CD4-positive, alpha-beta memory T cell (primary cell): ENCODE data around the gene CCNQ. TPM values are rescaled to one million over a fixed set of nuclear protein-coding genes. Genes with fewer than 3 reads are reported as not detected.
"Not testable (repeated sequence)": the region's sequence is repeated elsewhere in the genome, so short reads cannot be mapped to it uniquely, and the experiment has no call there.

ENCODE experiments used
- CTCF ChIA-PET: fragments of 350-600 bp; sonication (Branson Sonifier 250); formaldehyde crosslinking; loops from one replicate; lab custom pipeline; 2021; ENCODE audit warnings: inconsistent platforms; ENCODE audit not compliant: partially characterized antibody; lab: Charles Lee
- POLR2A ChIA-PET: fragments of 350-600 bp; sonication (Branson Sonifier 250); formaldehyde crosslinking; loops from one replicate; lab custom pipeline; 2021; ENCODE audit not compliant: partially characterized antibody; lab: Charles Lee
- DNase-seq, 5 donors: peaks; one replicate each; pipeline versions ENCODE4 v3.0.0 to v3.0.0-alpha.2; 2020 to 2022; ENCODE audit warnings: mixed read lengths in 1 of 5
- H3K27ac ChIP-seq: one replicate; pipeline ENCODE4 v1.7.0; 2013; ENCODE audit warnings: low read depth, low read length
- H3K27me3 ChIP-seq: 2 replicates; pipeline ENCODE4 v1.7.0; 2013; ENCODE audit warnings: mild to moderate bottlenecking, low read length, moderate library complexity; ENCODE audit not compliant: insufficient read depth
- H3K36me3 ChIP-seq: 2 replicates; pipeline ENCODE4 v1.7.0; 2013; ENCODE audit warnings: mild to moderate bottlenecking, low read length, moderate library complexity; ENCODE audit not compliant: insufficient read depth
- H3K4me1 ChIP-seq: 2 replicates; pipeline ENCODE4 v1.7.0; 2013; ENCODE audit warnings: mild to moderate bottlenecking, low read length, moderate library complexity; ENCODE audit not compliant: insufficient read depth
- H3K4me3 ChIP-seq, 2 donors: one replicate each; pipeline ENCODE4 v1.7.0; 2013; ENCODE audit warnings: low read length in 2 of 2, mild to moderate bottlenecking in 1 of 2
- H3K9me3 ChIP-seq, 2 donors: one replicate each; pipeline ENCODE4 v1.7.0; 2013; ENCODE audit warnings: low read length in 2 of 2, control low read depth in 1 of 2; ENCODE audit not compliant: control insufficient read depth in 1 of 2
- H3K27ac Mint-ChIP-seq, 7 donors: one replicate each; pipeline ENCODE4 v1.8.0; 2020 to 2021; ENCODE audit warnings: mixed read lengths in 7 of 7, mild to moderate bottlenecking in 6 of 7, inconsistent platforms in 3 of 7, moderate library complexity in 3 of 7
- H3K27me3 Mint-ChIP-seq, 2 donors: one replicate each; pipeline ENCODE4 v1.8.0; 2020 to 2021; ENCODE audit warnings: mixed read lengths in 2 of 2
- H3K36me3 Mint-ChIP-seq, 2 donors: one replicate each; pipeline ENCODE4 v1.8.0; 2020 to 2021; ENCODE audit warnings: mixed read lengths in 2 of 2, inconsistent platforms in 1 of 2, mild to moderate bottlenecking in 1 of 2
- H3K4me1 Mint-ChIP-seq, 4 donors: one replicate each; pipeline ENCODE4 v1.8.0; 2020 to 2021; ENCODE audit warnings: mixed read lengths in 4 of 4, mild to moderate bottlenecking in 1 of 4
- H3K4me3 Mint-ChIP-seq, 8 donors: one replicate each; pipeline ENCODE4 v1.8.0; 2020 to 2021; ENCODE audit warnings: mixed read lengths in 8 of 8, mild to moderate bottlenecking in 7 of 8, moderate library complexity in 6 of 8, inconsistent platforms in 3 of 8
- H3K9me3 Mint-ChIP-seq, 8 donors: one replicate each; pipeline ENCODE4 v1.8.0; 2020 to 2021; ENCODE audit warnings: mixed read lengths in 8 of 8, mild to moderate bottlenecking in 5 of 8, inconsistent platforms in 3 of 8, moderate library complexity in 1 of 8
- intact Hi-C: fragments of 100-400 bp; cut with micrococcal nuclease; formaldehyde crosslinking; loops from one replicate; pipeline ENCODE4 v1.15.1; 2023
- polyA plus RNA-seq, 2 donors: library from polyadenylated mRNA; unstranded; fragments of 300-500 nt; fragmentation: Illumina TruSeq; gene quantifications; one replicate each; pipeline ENCODE4 v1.2.3, GENCODE V29; 2021
- total RNA-seq, 2 experiments: library from RNA; stranded (reverse); gene quantifications; one replicate each; pipeline ENCODE4 v1.2.3, GENCODE V29; 2021

Gene CCNQ
- total and polyA plus RNA-seq, 4 experiments from 2014 or later, result 26.1 to 53.6 (median 38.8) TPM

DNA sequence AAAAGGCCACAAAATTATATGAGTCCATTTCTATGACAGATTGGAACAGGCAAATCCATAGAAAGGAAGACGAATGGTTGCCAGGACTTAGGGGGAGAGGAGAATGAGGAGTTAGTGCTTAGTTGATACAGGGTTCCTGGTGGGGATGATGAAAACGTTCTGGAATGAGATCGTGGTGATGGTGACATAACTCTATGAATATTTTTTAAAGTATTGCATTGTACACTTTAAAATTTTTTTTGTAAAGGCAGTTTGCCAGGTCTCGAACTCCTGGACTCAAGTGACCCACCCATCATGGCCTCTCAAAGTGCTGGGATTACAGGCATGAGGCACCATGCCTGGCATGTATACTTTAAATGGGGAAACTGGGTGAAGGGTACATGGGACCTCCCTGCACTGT, 9.9 kb upstream of the CCNQ start:
- Mint-ChIP-seq H3K4me1 (peaks cover 3 to 23% (median 7%) of the 10 kb centered on the region in 4 donors), H3K36me3 (peaks cover 0 to 2% of the 10 kb centered on the region in 2 donors), H3K27me3 (no peaks in the 10 kb centered on the region), H3K4me3 (peak overlapping the region in 1 of 8 donors; percentile 43), H3K9me3 (peaks cover 0 to 3% (median 0%) of the 10 kb centered on the region in 8 donors), H3K27ac (no peak overlapping the region)
- ChIA-PET CTCF (interaction anchor here (0.6 to 4.4 kb wide), 14 partner anchors 9 to 1166 kb away, joined by 3 to 42 read pairs (median 4); partner anchors contain the start of genes CCNQ and DUSP9), POLR2A (interaction anchor here (1.5 to 2.4 kb wide), 3 partner anchors 9 to 41 kb away, joined by 3 to 25 read pairs (median 5); partner anchors contain the start of gene CCNQ)
- Histone ChIP-seq H3K9me3 (no peaks in the 10 kb centered on the region), H3K36me3 (no peaks in the 10 kb centered on the region), H3K4me3 (no peak overlapping the region), H3K27me3 (no peaks in the 10 kb centered on the region), H3K4me1 (peaks cover 13% of the 10 kb centered on the region), H3K27ac (no peak overlapping the region)
- intact Hi-C loops, result no loop called here
- DNase-seq, result no peak

GRCh38 chrX:153608376-153608775, 9.4 kb upstream of the CCNQ start:
- ChIA-PET POLR2A (no interaction called here), CTCF (interaction anchor here (4.4 kb wide), 1 partner anchor 9 kb away, joined by 42 read pairs; the partner anchor contains the start of gene CCNQ)
- H3K9me3 ChIP-seq, result no peaks in the 10 kb centered on the region
- Mint-ChIP-seq H3K36me3 (peaks cover 0 to 2% of the 10 kb centered on the region in 2 donors), H3K4me3 (peak overlapping the region in 2 of 8 donors; percentile 26 to 43), H3K4me1 (peaks cover 3 to 23% (median 11%) of the 10 kb centered on the region in 4 donors), H3K9me3 (peaks cover 0 to 2% (median 0%) of the 10 kb centered on the region in 8 donors), H3K27me3 (no peaks in the 10 kb centered on the region), H3K27ac (no peak overlapping the region)
- no peaks in the 10 kb centered on the region for H3K27me3 ChIP-seq
- no peak overlapping the region for H3K27ac ChIP-seq
- H3K4me1 ChIP-seq, result peaks cover 17% of the 10 kb centered on the region
- H3K36me3 ChIP-seq, result no peaks in the 10 kb centered on the region
- H3K4me3 ChIP-seq, result no peak overlapping the region
- no peak for DNase-seq
- intact Hi-C loops, result no loop called here

DNA sequence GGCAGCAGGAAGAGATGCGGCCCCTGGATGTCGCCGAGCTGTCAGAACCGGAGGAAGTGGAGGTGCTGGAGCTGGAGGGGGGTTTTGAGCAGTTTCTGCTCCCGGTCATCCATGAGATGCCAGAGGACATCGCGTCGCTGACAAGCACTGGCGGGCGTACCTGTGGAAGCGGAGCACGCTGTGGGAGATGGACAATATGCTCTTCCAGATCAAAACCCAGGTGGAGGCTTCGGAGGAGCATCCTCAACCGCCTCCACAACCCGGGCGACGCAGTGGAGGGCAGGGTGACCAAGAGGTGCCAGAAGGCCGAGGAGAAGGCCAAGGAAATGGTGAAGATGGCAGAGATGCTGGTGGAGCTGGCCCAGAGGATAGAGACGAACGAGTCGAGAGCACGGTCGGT, 7.6 kb upstream of the CCNQ start:
- Histone ChIP-seq H3K4me1 (peaks cover 22% of the 10 kb centered on the region), H3K27ac (no peak overlapping the region), H3K9me3 (no peaks in the 10 kb centered on the region), H3K27me3 (no peaks in the 10 kb centered on the region), H3K36me3 (no peaks in the 10 kb centered on the region), H3K4me3 (no peak overlapping the region)
- H3K27me3 Mint-ChIP-seq, result no peaks in the 10 kb centered on the region
- DNase-seq, result no peak
- peaks cover 0 to 2% (median 0%) of the 10 kb centered on the region in 8 donors for H3K9me3 Mint-ChIP-seq
- peaks cover 0 to 2% of the 10 kb centered on the region in 2 donors for H3K36me3 Mint-ChIP-seq
- H3K4me3 Mint-ChIP-seq, result no peak overlapping the region
- ChIA-PET CTCF (interaction anchor here (0.9 to 1.8 kb wide), 3 partner anchors 38 to 67 kb away, joined by 3 to 6 read pairs (median 5); no protein-coding TSS in a partner anchor), POLR2A (no interaction called here)
- peaks cover 5 to 32% (median 15%) of the 10 kb centered on the region in 4 donors for H3K4me1 Mint-ChIP-seq
- intact Hi-C loops, result no loop called here
- H3K27ac Mint-ChIP-seq, result peak overlapping the region in 1 of 7 donors; percentile 28

- H3K27me3 ChIP-seq, intact Hi-C loops, DNase-seq, H3K27ac Mint-ChIP-seq, H3K27me3 Mint-ChIP-seq, POLR2A ChIA-PET, H3K9me3 Mint-ChIP-seq, H3K9me3 ChIP-seq, H3K4me3 ChIP-seq, H3K36me3 ChIP-seq, H3K36me3 Mint-ChIP-seq, H3K27ac ChIP-seq: not testable (repeated sequence)
- peaks cover 32% of the 10 kb centered on the region for H3K4me1 ChIP-seq
- CTCF ChIA-PET, result interaction anchor here (0.7 to 1.7 kb wide), 5 partner anchors 9 to 56 kb away, joined by 3 to 6 read pairs (median 3); no protein-coding TSS in a partner anchor
- Mint-ChIP-seq H3K4me3 (peak overlapping the region in 2 of 8 donors; percentile 20 to 44), H3K4me1 (peaks cover 12 to 44% (median 26%) of the 10 kb centered on the region in 4 donors)
Observed at GRCh38 chrX:153604666-153605380, 5.9 kb upstream of the CCNQ start.

DNA sequence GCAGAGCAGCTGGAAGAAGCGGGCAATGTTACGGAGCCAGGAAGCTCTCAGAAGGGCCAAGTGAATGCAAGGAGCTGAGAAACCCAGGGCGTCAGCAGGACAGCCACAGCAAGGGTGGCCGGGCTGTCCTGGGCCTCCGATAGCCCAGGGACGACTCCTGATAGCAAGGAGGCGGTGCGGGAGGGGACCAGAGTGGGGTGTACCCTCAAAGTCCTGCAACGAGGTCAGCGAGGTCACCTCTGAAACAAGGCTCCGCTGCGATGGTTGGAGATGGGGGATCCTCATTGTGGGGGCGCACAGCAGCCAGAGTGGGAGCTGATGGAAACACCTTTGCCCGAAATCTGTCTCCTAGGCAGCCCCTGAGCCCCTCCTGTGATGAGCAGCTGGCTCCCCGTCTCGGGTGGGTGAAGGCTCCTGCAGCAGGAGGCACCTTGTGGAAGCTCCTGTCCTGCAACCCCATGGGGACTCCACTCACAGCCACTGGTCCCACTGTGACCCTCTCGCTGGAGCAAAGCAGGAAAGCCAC, 4.3 kb upstream of the CCNQ start:
- ChIA-PET CTCF (no interaction called here), POLR2A (no interaction called here)
- Mint-ChIP-seq H3K4me3 (peak overlapping the region in 1 of 8 donors; percentile 43), H3K4me1 (peaks cover 12 to 44% (median 27%) of the 10 kb centered on the region in 4 donors), H3K27me3 (no peaks in the 10 kb centered on the region), H3K27ac (no peak overlapping the region), H3K36me3 (peaks cover 0 to 5% of the 10 kb centered on the region in 2 donors), H3K9me3 (peaks cover 0 to 2% (median 0%) of the 10 kb centered on the region in 8 donors)
- intact Hi-C loops, result no loop called here
- no peaks in the 10 kb centered on the region for H3K36me3 ChIP-seq
- no peaks in the 10 kb centered on the region for H3K9me3 ChIP-seq
- no peak overlapping the region for H3K27ac ChIP-seq
- no peak overlapping the region for H3K4me3 ChIP-seq
- peaks cover 31% of the 10 kb centered on the region for H3K4me1 ChIP-seq
- no peak for DNase-seq
- H3K27me3 ChIP-seq, result no peaks in the 10 kb centered on the region

GRCh38 chrX:153602601-153603000, 3.7 kb upstream of the CCNQ start:
- H3K36me3 ChIP-seq, result no peaks in the 10 kb centered on the region
- H3K27ac Mint-ChIP-seq, result peak overlapping the region in 1 of 7 donors; percentile 56
- no peaks in the 10 kb centered on the region for H3K27me3 ChIP-seq
- H3K4me1 ChIP-seq, result peaks cover 37% of the 10 kb centered on the region
- no peaks in the 10 kb centered on the region for H3K27me3 Mint-ChIP-seq
- no peak overlapping the region for H3K4me3 ChIP-seq
- POLR2A ChIA-PET, result no interaction called here
- H3K4me3 Mint-ChIP-seq, result peak overlapping the region in 1 of 8 donors; percentile 11
- H3K9me3 Mint-ChIP-seq, result peaks cover 0 to 2% (median 0%) of the 10 kb centered on the region in 8 donors
- H3K36me3 Mint-ChIP-seq, result peaks cover 0 to 6% of the 10 kb centered on the region in 2 donors
- no peaks in the 10 kb centered on the region for H3K9me3 ChIP-seq
- no peak overlapping the region for H3K27ac ChIP-seq
- intact Hi-C loops, result no loop called here
- no peak for DNase-seq
- peaks cover 15 to 50% (median 31%) of the 10 kb centered on the region in 4 donors for H3K4me1 Mint-ChIP-seq
- CTCF ChIA-PET, result interaction anchor here (1.7 kb wide), 1 partner anchor 59 kb away, joined by 6 read pairs; no protein-coding TSS in a partner anchor
